ENCODE data around the gene ITPA.

GRCh38 chr20:3189561-3190131 lies 19.7 kb upstream of the ITPA start:
- no peak for TF ChIP-seq CTCF (IDR thresholded peaks at IDR 0.05)
- TF ChIP-seq POLR2A (IDR thresholded peaks at IDR 0.05) = no peak
